ENCODE measurements around the gene ZNF865. TPM values are rescaled to one million over a fixed set of nuclear protein-coding genes. Genes with fewer than 3 reads are reported as not detected.

Gene ZNF865
- total RNA-seq, 1 donor from 2014 or later = 20.3 TPM

GRCh38 chr19:55598034-55598433 is 7.4 kb upstream of the ZNF865 start:
- DNase-seq (ENCODE audit: low read depth, low spot score) = no peak
- Mint-ChIP-seq H3K36me3 (ENCODE audit: low read depth) (peaks cover 28% of the 10 kb centered on the region), H3K27me3 (ENCODE audit: low read depth) (no peaks in the 10 kb centered on the region), H3K4me3 (peak overlapping the region; percentile 61), H3K9me3 (peaks cover 5% of the 10 kb centered on the region), H3K4me1 (peaks cover 14% of the 10 kb centered on the region), H3K27ac (ENCODE audit: unreplicated experiment) (no peak overlapping the region)
- no peak for TF ChIP-seq CTCF (conservative IDR thresholded peaks at IDR 0.05)

- Mint-ChIP-seq H3K27ac (ENCODE audit: unreplicated experiment) (no peak overlapping the region), H3K9me3 (peaks cover 5% of the 10 kb centered on the region), H3K27me3 (ENCODE audit: low read depth) (no peaks in the 10 kb centered on the region), H3K36me3 (ENCODE audit: low read depth) (peaks cover 28% of the 10 kb centered on the region), H3K4me3 (peak overlapping the region; percentile 98), H3K4me1 (peaks cover 20% of the 10 kb centered on the region)
- peak; percentile 98 for DNase-seq (ENCODE audit: low read depth, low spot score)
- no peak for TF ChIP-seq CTCF (conservative IDR thresholded peaks at IDR 0.05)
Measured at GRCh38 chr19:55598719-55599467, 6.6 kb upstream of the ZNF865 start.

- H3K9me3 Mint-ChIP-seq = peaks cover 5% of the 10 kb centered on the region
- peak within 1 kb of the TSS; percentile 100 for H3K27ac Mint-ChIP-seq (ENCODE audit: unreplicated experiment)
- peak; percentile 98 for DNase-seq (ENCODE audit: low read depth, low spot score)
- H3K27me3 Mint-ChIP-seq (ENCODE audit: low read depth) = no peaks in the 10 kb centered on the region
- peaks cover 21% of the 10 kb centered on the region for H3K4me1 Mint-ChIP-seq
- H3K4me3 Mint-ChIP-seq = peak within 1 kb of the TSS; percentile 98
- H3K36me3 Mint-ChIP-seq (ENCODE audit: low read depth) = peaks cover 28% of the 10 kb centered on the region
- no peak for TF ChIP-seq CTCF (conservative IDR thresholded peaks at IDR 0.05)
Measured at GRCh38 chr19:55599468-55599841, 6.0 kb upstream of the ZNF865 start, which contains the start of gene FIZ1. Gene FIZ1, minus strand, starts transcription at chr19:55599517. Its CDS starts 1,652 bp downstream, at chr19:55597865.

- TF ChIP-seq CTCF (conservative IDR thresholded peaks at IDR 0.05) = no peak
- Mint-ChIP-seq H3K9me3 (peaks cover 5% of the 10 kb centered on the region), H3K4me3 (peak within 1 kb of the TSS; percentile 98), H3K36me3 (ENCODE audit: low read depth) (peaks cover 23% of the 10 kb centered on the region), H3K27me3 (ENCODE audit: low read depth) (no peaks in the 10 kb centered on the region), H3K4me1 (peaks cover 27% of the 10 kb centered on the region), H3K27ac (ENCODE audit: unreplicated experiment) (peak within 1 kb of the TSS; percentile 100)
- DNase-seq (ENCODE audit: low read depth, low spot score) = peak; percentile 74
Measured at GRCh38 chr19:55599842-55600661, 5.4 kb upstream of the ZNF865 start, which contains the start of gene ZNF524. Gene ZNF524, plus strand, starts transcription at chr19:55600288. Its CDS starts 1,825 bp downstream, at chr19:55602113.

GRCh38 chr19:55600662-55601028 is 4.8 kb upstream of the ZNF865 start:
- Mint-ChIP-seq H3K4me3 (peak overlapping the region; percentile 88), H3K27ac (ENCODE audit: unreplicated experiment) (no peak overlapping the region), H3K27me3 (ENCODE audit: low read depth) (no peaks in the 10 kb centered on the region), H3K36me3 (ENCODE audit: low read depth) (peaks cover 17% of the 10 kb centered on the region), H3K9me3 (peaks cover 5% of the 10 kb centered on the region), H3K4me1 (peaks cover 28% of the 10 kb centered on the region)
- TF ChIP-seq CTCF (conservative IDR thresholded peaks at IDR 0.05) = no peak
- DNase-seq (ENCODE audit: low read depth, low spot score) = no peak
